OCI-M2 (cell line): Measurements from ENCODE around the gene ACTN1.

Experiments
- DNase-seq: peaks from one replicate; lab custom pipeline; 2025; ENCODE audit not compliant: unreplicated experiment; lab: John Stamatoyannopoulos, UW

ACTN1 gene

DNA sequence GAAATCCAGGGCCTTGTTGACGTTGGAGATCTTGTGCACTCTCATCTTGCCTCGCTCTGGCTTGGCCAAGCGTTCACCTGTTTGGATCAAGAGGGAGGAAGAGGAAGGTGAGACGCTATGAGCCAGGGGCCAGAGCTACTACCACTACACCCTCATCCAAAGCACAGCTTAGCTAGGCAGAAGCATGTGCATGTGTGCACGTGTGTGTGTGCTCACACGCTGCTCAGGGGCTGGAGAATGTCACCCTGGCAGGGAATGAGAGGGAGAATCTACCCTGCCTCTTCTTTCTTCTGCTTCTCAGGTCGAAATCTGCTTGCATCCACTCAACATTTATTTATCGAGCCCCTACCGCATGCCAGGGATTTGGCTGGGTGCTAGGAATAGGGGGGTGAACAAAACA, 58.1 kb downstream of the ACTN1 start:
- no peak for DNase-seq

DNA sequence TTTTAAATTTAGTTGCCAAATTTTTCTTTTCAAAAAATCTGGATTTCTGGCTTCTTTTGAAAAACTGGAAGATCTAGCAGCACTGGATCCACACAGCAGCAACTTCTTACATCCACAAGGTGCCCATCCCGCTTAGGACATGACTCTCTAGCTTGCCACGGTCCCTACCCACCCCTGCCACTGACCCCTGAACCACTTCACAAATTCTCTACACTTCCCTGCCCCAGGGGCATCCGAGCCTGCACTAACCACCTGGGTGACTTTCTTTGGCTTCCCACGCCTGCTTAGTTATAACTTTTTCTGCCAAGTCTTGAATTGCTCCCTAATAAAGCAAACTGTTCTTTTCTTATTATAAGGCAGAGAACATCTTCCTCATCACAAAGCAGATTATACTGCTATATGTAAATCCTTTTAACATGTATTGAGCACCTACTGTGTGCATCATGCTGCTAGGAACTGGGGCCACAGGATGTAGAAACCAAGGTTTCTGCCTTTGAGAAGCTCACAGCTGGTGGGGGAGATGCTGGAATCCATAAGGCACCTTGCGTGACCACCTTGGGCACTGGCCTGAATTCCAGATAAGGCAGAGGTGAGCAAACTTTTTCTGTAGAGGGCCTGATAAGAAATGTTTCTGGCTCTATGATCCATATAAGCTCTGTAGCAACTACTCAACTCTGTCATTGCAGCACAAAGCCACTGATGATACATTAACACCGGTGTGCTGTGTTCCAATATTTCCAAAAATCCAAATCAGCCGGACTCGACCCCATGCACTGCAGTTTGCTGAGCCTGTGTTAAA, 59.8 kb downstream of the ACTN1 start:
- no peak for DNase-seq

DNA sequence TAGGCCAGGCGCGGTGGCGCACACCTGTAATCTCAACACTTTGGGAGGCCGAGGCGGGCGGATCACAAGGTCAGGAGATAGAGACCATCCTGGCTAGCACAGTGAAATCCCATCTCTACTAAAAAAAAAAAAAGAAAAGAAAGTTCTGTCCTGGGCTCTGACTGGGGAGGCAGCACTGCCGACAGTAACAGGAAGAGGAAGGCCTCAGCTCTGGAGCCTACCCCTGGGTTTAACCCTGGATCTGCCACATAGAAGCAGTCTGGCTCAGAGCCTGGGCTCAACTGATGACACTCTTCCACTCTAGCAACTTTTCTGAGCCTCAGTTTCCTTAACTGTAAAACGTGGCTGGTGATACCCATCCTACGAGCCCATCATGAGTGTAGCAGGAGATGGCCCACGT, 60.5 kb downstream of the ACTN1 start:
- DNase-seq: no peak

DNA sequence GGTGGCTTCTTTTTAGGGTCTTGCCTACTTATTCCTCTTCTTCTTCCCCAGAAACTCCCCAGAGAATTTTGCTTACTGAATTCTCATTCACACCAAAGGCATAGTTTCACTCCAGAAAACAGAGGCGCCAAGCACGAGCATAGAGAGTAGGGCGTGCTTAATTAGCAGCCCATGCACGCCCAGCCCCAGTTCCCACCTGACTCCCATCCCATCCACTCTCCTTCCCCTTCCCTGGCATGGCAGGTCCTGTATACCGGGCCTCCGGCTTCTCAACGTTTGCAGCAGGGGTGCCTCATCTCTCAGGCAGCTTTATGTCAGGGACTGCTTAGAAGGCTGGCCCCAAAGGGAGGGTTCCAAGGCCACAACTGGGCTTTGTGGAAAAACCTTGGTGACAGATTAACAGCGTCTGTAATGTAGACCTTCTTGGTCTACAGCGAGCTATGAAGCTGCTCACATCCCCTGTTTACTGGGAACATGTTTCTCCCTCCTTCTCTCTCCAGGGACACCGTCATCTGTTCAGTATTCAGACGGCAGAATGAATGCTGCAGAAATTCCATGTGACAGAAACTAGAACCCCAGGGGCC, 62.7 kb downstream of the ACTN1 start:
- no peak for DNase-seq

DNA sequence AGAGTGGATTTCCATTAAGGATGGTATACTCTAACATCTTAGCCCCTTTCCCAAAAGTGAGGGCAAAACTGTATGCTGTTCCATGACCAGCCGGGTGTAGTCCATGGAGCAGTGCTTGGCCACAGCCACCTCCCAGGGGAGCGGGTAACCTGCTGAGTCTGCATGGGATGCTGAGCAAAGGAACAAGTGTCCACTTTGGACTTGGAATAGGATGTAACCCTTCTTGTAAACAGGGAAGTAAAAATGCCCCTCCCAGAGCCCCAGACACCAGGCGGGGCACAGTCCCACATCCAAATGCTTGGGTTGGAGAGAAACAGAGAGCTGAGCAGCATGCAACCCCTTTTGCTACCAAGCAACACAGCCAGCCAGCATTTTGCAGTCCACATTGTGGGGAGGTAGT, 65.6 kb downstream of the ACTN1 start:
- DNase-seq: no peak

DNA sequence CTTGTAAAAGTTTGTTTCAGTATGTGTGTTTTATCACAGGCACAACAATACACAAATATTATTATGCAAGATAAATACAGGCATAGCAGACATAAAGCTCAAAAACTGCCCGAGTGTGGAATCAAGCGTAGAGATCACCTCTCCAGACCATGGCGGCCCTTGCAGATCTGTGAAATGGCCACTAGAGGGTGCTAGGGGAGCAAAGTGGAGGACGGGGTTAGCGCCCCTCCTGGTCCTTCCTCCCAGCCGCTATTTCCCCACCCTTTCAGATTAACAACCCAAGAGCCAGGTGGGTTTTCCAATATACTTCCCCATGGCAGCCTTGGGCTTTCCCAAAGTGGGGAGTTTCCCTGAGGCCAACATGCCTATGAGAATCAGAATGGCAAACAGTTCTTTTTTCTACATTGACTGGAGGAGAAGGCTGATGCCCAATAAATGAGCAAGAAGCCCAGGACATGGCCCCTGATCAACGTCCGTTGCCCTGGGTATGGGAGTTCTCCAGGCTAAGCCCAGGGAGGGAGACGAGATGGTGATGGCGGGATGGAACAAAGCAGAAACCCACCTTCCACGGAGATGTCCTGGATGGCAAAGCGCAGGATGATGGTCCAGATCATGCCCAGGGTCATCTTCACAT, 67.4 kb downstream of the ACTN1 start:
- DNase-seq: peak; percentile 46

DNA sequence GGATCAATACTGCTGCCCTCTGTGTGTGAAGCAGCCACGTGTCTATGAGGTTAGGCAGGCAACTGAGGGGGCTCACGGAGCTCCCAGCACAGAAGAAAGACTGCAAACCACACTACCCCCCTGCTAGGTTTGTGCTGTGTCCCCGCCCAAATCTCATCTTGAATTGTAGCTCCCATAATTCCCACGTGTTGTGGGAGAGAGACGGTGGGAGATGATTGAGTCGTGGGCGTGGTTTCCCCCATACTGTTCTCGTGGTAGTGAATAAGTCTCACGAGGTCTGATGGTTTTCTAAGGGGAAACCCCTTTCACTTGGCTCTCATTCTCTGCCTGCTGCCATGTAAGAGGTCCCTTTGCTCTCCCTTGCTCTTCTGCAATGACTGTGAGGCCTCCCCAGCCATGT, 68.6 kb downstream of the ACTN1 start:
- no peak for DNase-seq

DNA sequence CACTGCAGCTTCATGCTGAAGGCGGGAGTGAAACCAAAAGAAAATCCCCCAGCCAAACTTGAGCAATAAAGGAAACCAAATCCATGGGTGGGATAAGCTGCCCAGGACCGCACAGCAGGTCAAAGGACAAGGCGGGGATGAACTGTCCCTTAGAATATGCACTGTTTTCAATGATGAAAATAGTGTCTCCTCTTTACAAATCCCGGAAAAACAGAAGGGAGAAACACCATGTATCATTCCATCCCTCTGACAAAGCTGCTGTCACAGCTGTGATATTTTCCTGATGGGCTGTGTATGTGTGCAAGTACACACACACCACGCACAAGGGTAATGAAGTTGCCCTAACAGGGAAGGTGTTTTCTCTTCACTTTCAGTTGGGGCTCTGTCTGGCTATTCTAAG, 70.3 kb downstream of the ACTN1 start:
- DNase-seq: no peak

DNA sequence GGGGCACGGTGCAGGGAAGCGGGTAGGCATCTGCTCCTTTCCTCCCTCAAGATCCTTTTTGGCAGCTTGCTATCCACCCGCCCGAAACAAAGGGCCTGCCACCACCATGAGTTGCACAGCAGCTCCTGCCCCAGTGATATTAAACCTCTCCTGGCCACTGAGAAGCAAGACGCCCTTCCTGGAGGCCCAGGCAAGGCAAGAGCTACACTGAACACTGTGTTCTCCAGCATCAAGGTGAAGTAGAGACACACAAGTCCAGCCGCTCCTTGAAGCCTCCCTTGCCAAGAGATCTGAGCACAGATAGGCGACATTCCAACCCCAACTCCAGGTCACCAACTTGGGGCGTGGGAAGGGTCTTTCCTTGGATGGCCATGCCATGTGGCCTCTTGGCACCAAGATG, 70.9 kb downstream of the ACTN1 start:
- DNase-seq: no peak

DNA sequence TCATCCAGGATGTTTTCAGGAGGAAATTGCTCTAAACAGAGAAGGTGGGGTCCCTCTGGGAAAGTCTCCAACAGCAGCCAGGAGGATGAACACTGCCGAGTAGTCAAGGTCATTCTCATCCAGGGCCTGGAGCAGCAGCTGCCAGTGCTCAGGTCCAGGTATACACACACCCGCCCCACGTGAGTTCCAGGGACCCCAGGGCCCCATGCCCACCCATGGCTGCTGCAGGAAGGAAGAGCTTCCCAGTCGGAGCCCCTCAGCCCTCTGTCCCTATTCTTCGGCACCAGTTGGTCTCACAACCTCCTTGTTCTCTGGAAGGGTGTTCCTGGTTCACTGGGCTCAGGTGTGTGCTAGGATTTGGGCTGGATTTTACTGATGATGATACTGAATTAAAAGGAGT, 72.7 kb downstream of the ACTN1 start:
- DNase-seq: no peak

DNA sequence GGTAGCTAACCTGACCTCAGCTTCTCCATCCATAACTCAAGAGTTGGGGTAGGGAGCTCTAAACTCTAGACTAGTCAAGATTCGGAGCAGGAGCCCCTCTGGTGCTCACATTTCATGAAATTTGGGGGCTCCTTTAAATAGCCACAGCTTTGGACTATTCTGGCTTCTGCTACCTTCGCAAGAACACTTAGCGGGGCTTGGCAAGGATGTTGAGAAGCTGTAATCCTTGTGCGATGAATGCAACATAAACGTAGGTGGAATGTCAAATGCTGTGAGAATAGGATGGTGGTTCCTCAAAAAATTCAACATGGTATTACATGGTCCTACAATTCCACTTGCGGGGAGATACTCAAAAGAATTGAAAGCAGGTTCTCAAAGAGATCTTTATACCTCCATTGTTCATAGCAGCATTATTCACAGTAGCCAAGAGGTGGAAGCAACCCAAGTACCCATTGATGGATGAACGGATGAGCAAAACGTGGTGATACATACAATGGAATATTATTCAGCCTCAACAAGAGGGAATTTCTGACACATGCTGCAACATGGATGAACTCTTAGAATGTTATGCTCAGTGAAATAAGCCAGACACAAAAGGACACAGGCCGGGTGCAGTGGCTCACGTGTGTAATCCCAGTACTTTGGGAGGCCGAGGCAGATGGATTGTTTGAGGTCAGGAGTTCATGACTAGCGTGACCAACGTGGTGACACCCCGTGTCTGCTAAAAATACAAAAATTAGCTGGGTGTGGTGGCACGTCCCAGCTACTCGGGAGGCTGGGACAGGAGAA, 73.8 kb downstream of the ACTN1 start:
- DNase-seq: no peak

DNA sequence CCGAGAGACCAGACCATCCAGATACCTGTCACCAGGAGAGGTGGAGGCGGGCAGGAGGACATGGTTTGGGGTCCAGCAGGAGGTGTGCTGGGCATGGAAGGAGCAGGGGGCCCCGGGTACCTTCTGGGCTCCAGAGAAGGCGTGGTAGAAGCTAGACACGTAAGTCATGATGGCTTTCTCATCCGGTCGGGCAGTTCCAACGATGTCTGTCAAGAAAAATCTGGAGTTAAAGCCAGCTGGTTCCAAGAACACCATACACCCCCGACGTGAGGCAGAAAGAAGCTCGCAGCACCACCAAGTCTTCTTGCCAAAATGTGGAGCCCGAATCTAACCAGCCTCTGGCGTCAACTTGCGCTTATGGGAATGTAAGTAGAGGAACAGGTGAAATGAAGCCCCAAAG, 76.7 kb downstream of the ACTN1 start:
- no peak for DNase-seq

DNA sequence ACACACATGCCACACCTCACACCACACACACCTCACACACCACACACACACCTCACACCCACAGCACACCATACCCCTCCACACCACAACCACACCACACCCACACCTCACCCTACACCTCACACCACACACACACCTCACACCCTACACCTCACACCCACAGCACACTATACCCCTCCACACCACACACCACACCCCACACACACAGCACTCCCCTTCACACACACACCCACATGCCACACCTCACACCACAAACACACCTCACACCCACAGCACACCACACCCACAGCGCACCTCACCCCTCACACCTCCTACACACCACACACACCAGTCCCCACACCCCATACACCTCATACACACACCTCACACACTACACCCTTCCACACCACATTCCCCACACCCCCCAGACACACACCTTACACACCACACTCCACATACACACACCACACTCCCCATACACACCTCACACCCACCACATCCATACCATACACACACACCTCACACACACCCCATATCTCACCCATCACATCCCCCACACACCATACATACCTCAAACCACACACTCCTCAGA, 80.0 kb downstream of the ACTN1 start:
- DNase-seq: no peak

DNA sequence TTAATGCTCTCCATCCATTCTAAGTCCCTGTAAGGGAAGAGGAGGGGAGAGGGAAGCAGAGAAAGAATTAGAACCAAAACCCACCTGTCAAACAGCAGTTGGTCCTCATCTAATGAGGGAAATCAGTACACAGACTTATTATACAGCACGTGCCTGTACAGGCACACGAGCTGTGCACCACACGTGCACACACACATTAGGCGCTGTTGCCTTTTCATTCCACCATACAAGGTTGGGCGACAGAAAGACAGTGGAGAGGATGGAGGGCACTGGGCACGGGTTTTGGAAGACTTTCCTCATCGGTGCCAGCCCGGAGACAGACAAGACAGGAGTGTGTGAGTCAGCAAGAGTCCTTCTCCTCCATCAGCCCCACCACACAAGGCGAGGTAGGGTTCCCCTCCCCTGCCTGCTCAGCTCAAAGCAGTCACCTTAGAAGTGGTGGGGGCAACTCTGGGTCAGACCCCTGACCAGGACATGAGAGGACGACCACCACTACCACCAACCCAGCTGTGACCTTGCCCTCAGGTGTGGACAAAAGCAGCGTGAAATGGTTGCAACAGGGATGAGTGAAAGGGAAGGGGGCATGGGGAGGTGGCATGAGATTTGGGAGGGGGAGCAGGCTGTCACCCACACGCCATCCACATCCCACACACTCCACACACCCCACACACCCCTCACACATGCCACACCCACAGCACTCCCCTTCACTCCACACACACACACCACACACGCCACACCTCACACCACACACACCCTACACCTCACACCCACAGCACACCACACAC, 80.7 kb downstream of the ACTN1 start:
- no peak for DNase-seq

DNA sequence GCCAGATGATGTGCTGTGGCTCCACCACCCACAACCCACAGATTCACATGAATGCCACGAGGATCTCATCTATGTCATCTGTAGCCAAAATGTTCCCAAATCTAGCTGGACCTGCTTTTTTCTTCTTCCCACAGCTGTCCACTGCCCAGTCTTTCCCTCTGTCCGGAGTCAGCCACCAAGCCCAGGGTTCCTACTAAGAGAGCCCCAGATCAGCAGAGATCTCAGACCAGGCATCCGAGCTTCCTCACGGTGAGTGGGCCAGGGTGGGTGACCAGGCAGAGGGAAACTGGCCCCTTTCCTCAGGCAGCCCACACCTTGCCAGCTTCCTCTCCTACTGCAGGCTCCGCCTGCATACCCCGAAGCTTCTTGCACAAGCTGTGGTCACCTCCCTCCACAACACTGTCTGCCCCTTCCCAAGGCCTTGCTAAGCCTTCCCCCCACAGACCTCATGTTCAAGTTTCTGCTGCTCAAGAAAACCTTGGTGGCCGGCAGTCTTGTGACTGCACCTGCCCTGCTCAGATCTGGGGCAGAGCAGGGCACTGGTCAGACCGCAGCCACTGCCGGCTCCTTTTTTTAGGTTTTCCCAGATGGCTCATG, 81.4 kb downstream of the ACTN1 start:
- no peak for DNase-seq

DNA sequence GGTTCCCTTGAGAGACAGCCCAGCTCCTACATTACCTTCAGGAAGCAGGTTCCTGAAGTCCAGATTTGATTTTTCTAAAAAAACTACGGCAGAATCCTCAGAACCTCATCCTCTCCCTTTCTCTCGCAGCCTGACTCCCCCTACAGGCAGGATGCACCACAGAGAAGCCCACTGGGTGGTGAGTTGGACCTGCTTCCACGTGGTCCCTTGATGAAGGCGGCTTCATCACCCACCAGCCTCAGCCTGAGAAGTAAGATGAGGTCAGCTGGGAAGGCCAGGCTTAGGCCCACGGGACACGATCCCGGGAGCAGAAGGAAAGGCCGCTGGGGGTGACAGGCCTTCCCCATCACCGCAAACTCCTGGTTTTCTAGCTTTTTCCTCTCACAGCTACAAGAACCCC, 83.0 kb downstream of the ACTN1 start:
- DNase-seq: no peak

DNA sequence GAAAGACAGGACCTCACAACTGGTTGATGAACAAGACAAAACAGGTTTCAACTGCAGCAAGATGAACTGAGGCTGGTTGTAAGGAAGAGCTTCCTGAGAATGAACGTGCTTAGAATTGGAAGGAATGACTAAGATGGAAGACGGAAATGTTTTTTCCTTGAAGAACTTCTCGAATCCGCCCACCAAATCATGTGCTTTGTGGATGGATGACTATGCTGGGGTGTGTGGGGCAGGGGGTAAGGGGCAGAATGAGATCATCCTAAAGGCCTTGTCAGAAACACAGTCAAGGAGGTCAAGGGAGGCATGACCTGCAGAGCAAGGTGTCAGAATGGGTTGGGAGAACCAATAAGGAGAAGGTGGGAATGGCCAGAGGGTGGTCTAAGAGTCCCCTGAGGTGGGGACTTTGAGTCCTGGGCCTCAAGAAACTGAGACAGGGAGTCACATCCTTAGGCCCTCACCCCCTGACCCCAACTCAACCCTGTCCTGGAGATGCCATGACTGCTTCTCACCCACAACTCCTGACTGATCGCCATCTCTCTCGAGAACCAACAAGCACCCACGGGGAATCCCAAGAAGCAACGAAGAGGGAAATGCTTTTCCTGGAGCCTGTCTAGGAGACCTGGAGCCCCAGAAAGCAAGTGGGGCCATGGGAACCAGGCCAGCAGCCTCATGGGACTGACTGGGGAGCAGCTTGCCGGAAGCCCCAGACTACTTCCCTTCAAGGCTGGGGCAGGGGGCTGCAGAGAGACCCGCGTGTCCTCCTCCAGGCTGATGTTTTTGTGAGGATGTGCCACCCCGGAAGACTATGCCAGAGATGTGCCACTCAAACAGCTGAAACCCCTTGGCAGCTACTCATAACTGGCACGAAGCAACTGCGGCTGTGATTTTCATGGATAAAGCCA, 84.0 kb downstream of the ACTN1 start:
- DNase-seq: no peak

DNA sequence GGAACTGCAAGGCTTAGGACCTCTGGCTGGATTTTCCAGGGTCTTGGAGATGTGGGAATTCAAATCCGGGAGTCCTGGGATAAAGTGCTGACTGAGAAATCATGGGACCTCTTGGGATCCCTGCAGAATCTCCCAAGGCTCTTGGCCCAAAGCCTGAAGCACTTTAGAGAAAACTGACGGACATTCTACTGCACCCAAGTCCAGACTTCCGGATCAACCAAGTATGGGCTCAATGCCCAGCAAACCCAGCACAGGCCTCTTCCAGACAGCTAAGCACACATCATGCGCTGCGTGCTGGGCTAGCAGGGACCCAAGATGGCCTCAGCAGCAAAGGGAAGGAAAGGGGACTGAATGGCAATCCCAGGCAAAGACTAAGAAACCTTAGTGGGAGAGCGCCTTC, 85.0 kb downstream of the ACTN1 start:
- DNase-seq: no peak

DNA sequence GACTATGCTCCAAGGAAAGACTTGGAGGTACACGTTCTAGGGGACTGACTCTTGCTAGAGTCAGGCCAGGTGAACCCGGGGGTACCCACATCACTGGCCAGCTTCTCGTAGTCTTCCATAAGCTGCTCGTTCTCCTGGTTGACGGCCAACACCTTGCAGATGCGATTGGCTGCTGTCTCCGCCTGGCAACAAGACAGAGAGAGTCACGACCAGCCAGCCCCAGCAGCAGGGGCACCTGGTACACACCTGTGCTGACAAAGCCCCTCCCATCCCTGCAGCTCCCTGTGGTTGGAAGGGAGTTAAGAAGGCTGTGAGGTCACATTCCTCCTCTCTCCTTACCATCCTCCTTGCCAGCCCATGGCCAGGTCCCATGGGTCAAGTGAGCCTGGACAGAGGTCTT, 85.5 kb downstream of the ACTN1 start:
- DNase-seq: no peak
